A549 treated with CORT108297 at 1 μM for 4 hours (cell line): ENCODE measurements around the gene PTRH1. TPM values are rescaled to one million over a fixed set of nuclear protein-coding genes. Genes with fewer than 3 reads are reported as not detected.

ENCODE experiments used
- total RNA-seq: library from RNA; stranded (reverse); fragments of 200-300 nt; extraction: Qiagen RNA extraction; gene quantifications from 5 replicates; pipeline ENCODE4 v1.2.3, GENCODE V29; 2022

The PTRH1 gene
- 10.3 to 20.0 TPM (median 18.9 TPM) in 5 replicates for total RNA-seq

GRCh38 chr9:127715470-127716337, at the start of gene PTRH1, which contains the start of gene TTC16:
Gene PTRH1, minus strand, starts transcription at chr9:127715663. Its CDS starts 24 bp downstream, at chr9:127715639.
Gene TTC16, plus strand, starts transcription at chr9:127716079. Its CDS starts 67 bp downstream, at chr9:127716146.

GRCh38 chr9:127734747-127735529, 19.5 kb upstream of the PTRH1 start, which contains the start of gene TOR2A:
Gene TOR2A, minus strand, starts transcription at chr9:127735294. Its CDS starts 24 bp downstream, at chr9:127735270.

GRCh38 chr9:127706836-127707241, 8.6 kb downstream of the PTRH1 start, which contains the start of gene CFAP157:
Gene CFAP157, plus strand, starts transcription at chr9:127706988. Its CDS starts 44 bp downstream, at chr9:127707032.

Other genes with a start within 250 kb of the PTRH1 start
- gene STXBP1, start 103.4 kb downstream of the PTRH1 start, total RNA-seq: 14.6 to 18.8 TPM (median 17.2 TPM) in 5 replicates
- gene CFAP157, start 8.7 kb downstream of the PTRH1 start, total RNA-seq: 0.04 to 0.07 TPM (median 0.06 TPM) in 3 of 5 replicates, not detected in the others
- gene TTC16, start 416 bp upstream of the PTRH1 start, total RNA-seq: 0.02 to 0.05 TPM in 2 of 5 replicates, not detected in the others
- 10.5 to 15.4 TPM (median 15.1 TPM) in 5 replicates for gene TOR2A, start 19.6 kb upstream of the PTRH1 start, total RNA-seq
- gene SH2D3C, start 63.0 kb upstream of the PTRH1 start, total RNA-seq: 0.06 to 0.36 TPM (median 0.06 TPM) in 5 replicates
- 40.9 to 50.5 TPM (median 49.4 TPM) in 5 replicates for gene CDK9, start 70.4 kb upstream of the PTRH1 start, total RNA-seq
- 44.8 to 56.7 TPM (median 49.2 TPM) in 5 replicates for gene FPGS, start 87.2 kb upstream of the PTRH1 start, total RNA-seq
- gene ENG, start 139.0 kb upstream of the PTRH1 start, total RNA-seq: 0.15 to 0.17 TPM (median 0.17 TPM) in 5 replicates
- 40.1 to 83.3 TPM (median 73.5 TPM) in 5 replicates for gene AK1, start 162.0 kb upstream of the PTRH1 start, total RNA-seq
- 22.2 to 26.8 TPM (median 23.4 TPM) in 5 replicates for gene ST6GALNAC6, start 183.9 kb upstream of the PTRH1 start, total RNA-seq
- gene ST6GALNAC4, start 201.4 kb upstream of the PTRH1 start, total RNA-seq: 14.0 to 24.2 TPM (median 22.2 TPM) in 5 replicates
- 1.4 to 2.4 TPM (median 2.3 TPM) in 5 replicates for gene PIP5KL1, start 215.1 kb upstream of the PTRH1 start, total RNA-seq
- gene DPM2, start 222.2 kb upstream of the PTRH1 start, total RNA-seq: 39.5 to 48.4 TPM (median 45.7 TPM) in 5 replicates